Transverse colon (tissue), 3 donors: ENCODE results near the gene TREH.
A peak's percentile ranks its signal among the peaks of the same experiment; 100 is the strongest.
"Not testable (repeated sequence)": the region's sequence is repeated elsewhere in the genome, so short reads cannot be mapped to it uniquely, and the experiment has no call there.

Experiments
- CTCF ChIP-seq, 5 experiments: fragments of 200-600 bp in 3 of 5; fragments of 450-650 bp in 2 of 5; sonication (generic) in 3 of 5; IDR thresholded peaks; 1 replicate in 2 of 5; 2 replicates in 3 of 5; pipeline ENCODE4 v1.5.1; 2016 to 2017; ENCODE audit warnings: antibody characterized with exemption in 5 of 5, inconsistent platforms in 3 of 5, mild to moderate bottlenecking in 2 of 5, moderate library complexity in 1 of 5
- EP300 ChIP-seq: sonication (generic); formaldehyde crosslinking; IDR thresholded peaks from one replicate; pipeline ENCODE4 v1.6.1; 2017; ENCODE audit warnings: antibody characterized with exemption, low read depth
- POLR2A ChIP-seq: fragments of 450-650 bp; IDR thresholded peaks from one replicate; pipeline ENCODE4 v1.6.1; 2016; ENCODE audit warnings: antibody characterized with exemption, mild to moderate bottlenecking, moderate library complexity

- peak in 2 of 5 experiments; percentile 8 to 24 for TF ChIP-seq CTCF (IDR thresholded peaks at IDR 0.05)
- TF ChIP-seq EP300, POLR2A: not testable (repeated sequence)
Measured at GRCh38 chr11:118728112-118728511, 48.7 kb upstream of the TREH start.
